K562 (cell line): Measurements from ENCODE around the gene RAP1A. TPM values are rescaled to one million over a fixed set of nuclear protein-coding genes. Genes with fewer than 3 reads are reported as not detected.

Experiments
- ATAC-seq: fragments of 200-7000 bp; cut with Tn5 transposase; 3 replicates; pipeline ENCODE4 v1.9.1; 2020; ENCODE audit warnings: moderate library complexity
- BruUV-seq: library from RNA; stranded (reverse); fragments of 400-500 nt; replicated peaks from 2 replicates; lab custom pipeline; 2021; lab: Mats Ljungman, UMichigan
- CTCF ChIA-PET: fragments of 300-600 bp; formaldehyde crosslinking; extraction: SDS; loops from one replicate; lab custom pipeline; 2021; ENCODE audit warnings: low intra/inter-chr PET ratio; lab: Yijun Ruan, JAX
- POLR2A ChIA-PET: fragments of 300-600, 350-650 bp; sonication (Branson Sonifier 250); formaldehyde crosslinking; extraction: SDS; loops from one replicate; lab custom pipeline; 2021; ENCODE audit warnings: antibody characterized with exemption, inconsistent platforms; lab: Yijun Ruan, JAX
- DNase-seq, 4 experiments: peaks; one replicate each; pipeline versions ENCODE4 v3.0.0 to v3.0.0-alpha.2; 2011 to 2018; ENCODE audit warnings: low spot score in 3 of 4, mixed read lengths in 3 of 4; ENCODE audit errors: extremely low read depth in 1 of 4
- FAIRE-seq: peaks from 2 replicates; lab custom pipeline; 2011; peaks lifted over from hg19 to GRCh38; lab: Jason Lieb, UNC
- H2AFZ ChIP-seq: 2 replicates; pipeline ENCODE4 v1.6.0; 2011; ENCODE audit warnings: low read depth, low read length, control low read depth, inconsistent platforms
- H3K27ac ChIP-seq: fragments of 200-600 bp; 3 replicates; pipeline ENCODE4 v1.8.0; 2011; ENCODE audit warnings: low read depth, mild to moderate bottlenecking, control low read depth, inconsistent platforms, low read length, moderate library complexity, mixed read lengths; ENCODE audit errors: extremely low read depth
- H3K27me3 ChIP-seq, 2 experiments: fragments of 300-600 bp in 1 of 2; 2 replicates in 1 of 2; 3 replicates in 1 of 2; pipeline versions ENCODE4 v1.6.0 to v1.8.0; 2011; ENCODE audit warnings: inconsistent platforms in 2 of 2, low read length in 2 of 2, mild to moderate bottlenecking in 1 of 2, mixed read lengths in 1 of 2, moderate library complexity in 1 of 2; ENCODE audit not compliant: control insufficient read depth in 2 of 2, insufficient read depth in 2 of 2
- H3K36me3 ChIP-seq: fragments of 300-600 bp; 3 replicates; pipeline ENCODE4 v1.8.0; 2011; ENCODE audit warnings: mild to moderate bottlenecking, low read length, inconsistent platforms; ENCODE audit not compliant: control insufficient read depth, insufficient read depth
- H3K4me1 ChIP-seq, 2 experiments: fragments of 200-600 bp in 1 of 2; replicated peaks in 1 of 2; 2 replicates in 1 of 2; 3 replicates in 1 of 2; pipeline versions ENCODE4 v1.5.1 to v1.8.0; 2011; ENCODE audit warnings: inconsistent platforms in 2 of 2, low read length in 2 of 2, mild to moderate bottlenecking in 1 of 2, mixed read lengths in 1 of 2, moderate library complexity in 1 of 2; ENCODE audit not compliant: control insufficient read depth in 2 of 2, insufficient read depth in 2 of 2
- H3K4me2 ChIP-seq: 2 replicates; pipeline ENCODE4 v1.6.1; 2011; ENCODE audit warnings: low read length, control low read depth, inconsistent platforms, mixed read lengths; ENCODE audit not compliant: insufficient read depth
- H3K4me3 ChIP-seq: fragments of 200-600 bp; sonication (generic), shearing (Covaris generic); 2 replicates; pipeline ENCODE4 v1.5.1; 2016; ENCODE audit warnings: control low read depth, inconsistent platforms
- H3K79me2 ChIP-seq: fragments of 200-600 bp; 3 replicates; pipeline ENCODE4 v1.8.0; 2011; ENCODE audit warnings: low read length, inconsistent platforms; ENCODE audit not compliant: control insufficient read depth, insufficient read depth
- H3K9ac ChIP-seq, 2 experiments: 2 replicates each; pipeline versions ENCODE4 v1.6.0 to v1.6.1; 2011; ENCODE audit warnings: low read depth in 2 of 2, low read length in 2 of 2, control low read depth in 1 of 2, inconsistent platforms in 1 of 2, mild to moderate bottlenecking in 1 of 2, mixed read lengths in 1 of 2; ENCODE audit not compliant: insufficient read depth in 1 of 2
- H3K9me1 ChIP-seq: one replicate; pipeline ENCODE4 v1.6.0; 2011; ENCODE audit warnings: inconsistent platforms, mild to moderate bottlenecking, low read length, moderate library complexity; ENCODE audit not compliant: control insufficient read depth, insufficient read depth
- H3K9me3 ChIP-seq: replicated peaks from 2 replicates; pipeline ENCODE4 v1.5.1; 2011; ENCODE audit warnings: low read depth, low read length, inconsistent platforms; ENCODE audit not compliant: control insufficient read depth, insufficient read depth
- H4K20me1 ChIP-seq: replicated peaks from 2 replicates; pipeline ENCODE4 v1.6.1; 2011; ENCODE audit warnings: low read length, inconsistent platforms, mixed read lengths; ENCODE audit not compliant: control insufficient read depth, insufficient read depth
- FOS ChIP-seq: IDR thresholded peaks from 3 replicates; pipeline ENCODE4 v1.6.1; 2011; ENCODE audit not compliant: insufficient read length; ENCODE audit errors: extremely low read depth
- MAZ ChIP-seq, 2 experiments: fragments of 450-650 bp in 1 of 2; sonication (generic) in 1 of 2; formaldehyde crosslinking; IDR thresholded peaks in 1 of 2; conservative IDR thresholded peaks in 1 of 2; 2 replicates each; pipeline versions ENCODE4 v1.4.0 to v1.5.0; 2020; ENCODE audit warnings: mild to moderate bottlenecking in 1 of 2, missing genetic modification reagents in 1 of 2
- NONO ChIP-seq, 2 experiments: fragments of 200-400 bp in 1 of 2; fragments of 450-650 bp in 1 of 2; formaldehyde crosslinking in 1 of 2; IDR thresholded peaks; 2 replicates each; pipeline ENCODE4 v1.6.1; 2017; ENCODE audit warnings: low read depth in 2 of 2, mild to moderate bottlenecking in 2 of 2, moderate library complexity in 2 of 2, low read length in 1 of 2
- PRPF4 ChIP-seq: fragments of 200-400 bp; formaldehyde crosslinking; IDR thresholded peaks from one replicate; pipeline ENCODE4 v1.6.1; 2017; ENCODE audit warnings: low read length, low read depth, mild to moderate bottlenecking; ENCODE audit not compliant: insufficient read depth, poor library complexity, severe bottlenecking
- RBM17 ChIP-seq: fragments of 200-400 bp; formaldehyde crosslinking; IDR thresholded peaks from 2 replicates; pipeline ENCODE4 v1.6.1; 2017; ENCODE audit warnings: low read depth, mild to moderate bottlenecking, low read length, borderline replicate concordance
- ZNF197 ChIP-seq: fragments of 200-800 bp; sonication (Bioruptor generic); IDR thresholded peaks from 2 replicates; pipeline ENCODE4 v1.6.1; 2016; ENCODE audit warnings: low read depth, missing genetic modification characterization, missing compliant biosample characterization
- ZNF431 ChIP-seq: sonication (generic); formaldehyde crosslinking; IDR thresholded peaks from 2 replicates; pipeline ENCODE4 v1.8.0; 2022; ENCODE audit warnings: mild to moderate bottlenecking, missing genetic modification reagents
- ZNF511 ChIP-seq: sonication (generic); formaldehyde crosslinking; IDR thresholded peaks from 2 replicates; pipeline ENCODE4 v1.8.0; 2022; ENCODE audit warnings: mild to moderate bottlenecking, missing genetic modification reagents
- ZNF780A ChIP-seq: fragments of 250-450 bp; sonication (Bioruptor Pico); IDR thresholded peaks from 2 replicates; pipeline ENCODE4 v1.5.0; 2021; ENCODE audit warnings: mild to moderate bottlenecking
- WGBS: fragments of 100-300 bp; shearing (Covaris generic); methylation state at CpG from one replicate; pipeline ENCODE4 v1.1.6; 2016; ENCODE audit warnings: low coverage, mixed read lengths; ENCODE audit not compliant: insufficient coverage; ENCODE audit errors: missing lambda C conversion rate; 5-methylcytosine and 5-hydroxymethylcytosine counted together
- in situ Hi-C: fragments of 300-500 bp; cut with MboI; formaldehyde crosslinking; loops from 4 replicates; pipeline ENCODE4 v1.15.0; 2018; ENCODE audit warnings: inconsistent platforms, mixed read lengths
- intact Hi-C: fragments of 100-400 bp; cut with micrococcal nuclease; formaldehyde crosslinking; loops from 2 replicates; pipeline ENCODE4 v1.14.2; 2022
- polyA plus RNA-seq, 8 experiments: library from polyadenylated mRNA; depleted of rRNA in 4 of 8; stranded (reverse) in 5 of 8; unstranded in 3 of 8; fragments of >200 nt; fragmentation: Nextera tagmentation in 2 of 8; fragmentation: Illumina TruSeq in 1 of 8; extraction: Ambion mirVana in 2 of 8; extraction: Trizol in 1 of 8; gene quantifications; 2 replicates each; pipeline versions ENCODE4 v1.2.1 to v1.2.3, GENCODE V29; 2011 to 2014; ENCODE audit warnings: inconsistent platforms in 1 of 8, missing spikeins in 1 of 8
- total RNA-seq, 7 experiments: library from RNA; depleted of rRNA in 6 of 7; stranded (reverse); fragments of >200 nt in 6 of 7; fragmentation: Illumina TruSeq in 2 of 7; extraction: Trizol in 2 of 7; gene quantifications; 2 replicates each; pipeline versions ENCODE4 v1.2.1 to v1.2.3, GENCODE V29; 2011 to 2021; ENCODE audit warnings: low replicate concordance in 1 of 7
- TF ChIP-seq, protein P1 (sequence below): IDR thresholded peaks from 2 replicates; pipeline ENCODE4 v1.6.1; 2016; ENCODE audit warnings: missing genetic modification characterization, missing compliant biosample characterization
- TF ChIP-seq, protein P2 (sequence below), 2 experiments: IDR thresholded peaks; 2 replicates each; pipeline ENCODE4 v1.6.1; 2012; ENCODE audit warnings: improper control_type of control experiment in 2 of 2, low read depth in 2 of 2, low read length in 2 of 2, borderline replicate concordance in 1 of 2

Gene RAP1A
- total and polyA plus RNA-seq, 9 of the 15 experiments (the other 6 are each of a cell fraction or from before 2014, with no cell fraction given): 13.4 to 86.2 (median 32.5) TPM

GRCh38 chr1:111598544-111598943 is 21.0 kb upstream of the RAP1A start:
- Histone ChIP-seq H3K27me3 (no peaks in the 10 kb centered on the region), H4K20me1 (no peaks in the 10 kb centered on the region), H3K4me3 (no peak overlapping the region), H3K9ac (no peak overlapping the region), H3K9me3 (peaks cover 12% of the 10 kb centered on the region), H3K4me2 (no peak overlapping the region), H3K79me2 (no peaks in the 10 kb centered on the region), H2AFZ (peak overlapping the region; percentile 46; the same call in 1 of the 2 replicates), H3K36me3 (no peaks in the 10 kb centered on the region), H3K9me1 (no peaks in the 10 kb centered on the region), H3K4me1 (peaks cover 5 to 20% of the 10 kb centered on the region in 2 experiments; a peak in 4 of 5 replicates), H3K27ac (no peak overlapping the region)
- 62% methylated on average over 6 of the region's 6 CpGs for WGBS
- no peak for DNase-seq
- intact Hi-C loops: no loop called here
- FAIRE-seq: no peak
- CTCF ChIA-PET: no interaction called here
- TF ChIP-seq RBM17 (no peak), ZNF197 (no peak), ZNF511 (no peak), PRPF4 (no peak), ZNF780A (CRISPR knock-in tag) (no peak), ZNF431 (CRISPR knock-in tag) (no peak), FOS (no peak), NONO (IDR thresholded peaks at IDR 0.05; ENCODE audit: low read depth in 2 of 2, low read length in 1 of 2) (no peak), MAZ (CRISPR knock-in tag; conservative IDR thresholded peaks at IDR 0.05 in 1 of 2, IDR thresholded peaks at IDR 0.05 in 1 of 2) (no peak)
- TF ChIP-seq, protein P1, sequence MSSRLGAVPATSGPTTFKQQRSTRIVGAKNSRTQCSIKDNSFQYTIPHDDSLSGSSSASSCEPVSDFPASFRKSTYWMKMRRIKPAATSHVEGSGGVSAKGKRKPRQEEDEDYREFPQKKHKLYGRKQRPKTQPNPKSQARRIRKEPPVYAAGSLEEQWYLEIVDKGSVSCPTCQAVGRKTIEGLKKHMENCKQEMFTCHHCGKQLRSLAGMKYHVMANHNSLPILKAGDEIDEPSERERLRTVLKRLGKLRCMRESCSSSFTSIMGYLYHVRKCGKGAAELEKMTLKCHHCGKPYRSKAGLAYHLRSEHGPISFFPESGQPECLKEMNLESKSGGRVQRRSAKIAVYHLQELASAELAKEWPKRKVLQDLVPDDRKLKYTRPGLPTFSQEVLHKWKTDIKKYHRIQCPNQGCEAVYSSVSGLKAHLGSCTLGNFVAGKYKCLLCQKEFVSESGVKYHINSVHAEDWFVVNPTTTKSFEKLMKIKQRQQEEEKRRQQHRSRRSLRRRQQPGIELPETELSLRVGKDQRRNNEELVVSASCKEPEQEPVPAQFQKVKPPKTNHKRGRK (tag): no peak
- TF ChIP-seq, protein P2, sequence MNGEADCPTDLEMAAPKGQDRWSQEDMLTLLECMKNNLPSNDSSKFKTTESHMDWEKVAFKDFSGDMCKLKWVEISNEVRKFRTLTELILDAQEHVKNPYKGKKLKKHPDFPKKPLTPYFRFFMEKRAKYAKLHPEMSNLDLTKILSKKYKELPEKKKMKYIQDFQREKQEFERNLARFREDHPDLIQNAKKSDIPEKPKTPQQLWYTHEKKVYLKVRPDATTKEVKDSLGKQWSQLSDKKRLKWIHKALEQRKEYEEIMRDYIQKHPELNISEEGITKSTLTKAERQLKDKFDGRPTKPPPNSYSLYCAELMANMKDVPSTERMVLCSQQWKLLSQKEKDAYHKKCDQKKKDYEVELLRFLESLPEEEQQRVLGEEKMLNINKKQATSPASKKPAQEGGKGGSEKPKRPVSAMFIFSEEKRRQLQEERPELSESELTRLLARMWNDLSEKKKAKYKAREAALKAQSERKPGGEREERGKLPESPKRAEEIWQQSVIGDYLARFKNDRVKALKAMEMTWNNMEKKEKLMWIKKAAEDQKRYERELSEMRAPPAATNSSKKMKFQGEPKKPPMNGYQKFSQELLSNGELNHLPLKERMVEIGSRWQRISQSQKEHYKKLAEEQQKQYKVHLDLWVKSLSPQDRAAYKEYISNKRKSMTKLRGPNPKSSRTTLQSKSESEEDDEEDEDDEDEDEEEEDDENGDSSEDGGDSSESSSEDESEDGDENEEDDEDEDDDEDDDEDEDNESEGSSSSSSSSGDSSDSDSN (IDR thresholded peaks at IDR 0.05; ENCODE audit: borderline replicate concordance in 1 of 2, low read depth in 2 of 2, low read length in 2 of 2): no peak
- TF ChIP-seq, all 486 proteins: peak for 0
- in situ Hi-C loops: no loop called here
- POLR2A ChIA-PET: interaction anchor here (0.8 kb wide), 1 partner anchor 10 kb away, joined by 3 read pairs; no protein-coding TSS in a partner anchor
- ATAC-seq: no peak; the same call in 2 of the 3 replicates
- BruUV-seq: no TSS peak
